SH-SY5Y (cell line): ENCODE measurements around the gene IPCEF1.

Source experiments
- GATA2 ChIP-seq: IDR thresholded peaks from 2 replicates; pipeline ENCODE4 v1.6.1; 2011; ENCODE audit warnings: mild to moderate bottlenecking, low read depth, low read length
- GATA3 ChIP-seq: IDR thresholded peaks from 2 replicates; pipeline ENCODE4 v1.6.1; 2011; ENCODE audit warnings: low read depth, mild to moderate bottlenecking, low read length, moderate library complexity

DNA sequence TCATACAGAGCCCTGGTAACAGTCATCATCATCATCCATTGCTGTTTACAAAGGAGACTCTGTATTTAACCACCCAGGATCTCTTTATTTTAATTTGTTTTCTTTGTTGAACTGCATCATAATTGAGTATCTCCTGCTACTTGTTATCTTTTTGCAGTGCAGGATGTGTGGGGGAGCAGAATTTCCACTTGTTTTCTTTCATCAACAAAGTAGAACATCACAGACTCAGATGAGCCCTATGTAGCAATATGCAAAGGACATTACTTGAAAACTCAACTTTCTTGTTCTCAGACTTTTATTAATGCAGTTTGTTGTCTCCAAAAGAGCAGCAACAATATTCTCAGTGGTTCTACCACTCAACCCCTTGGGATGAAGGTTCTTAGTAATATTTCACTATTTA lies 38.7 kb upstream of the IPCEF1 start:
- TF ChIP-seq GATA2 (no peak), GATA3 (no peak)
